HepG2 (cell line): Measurements from ENCODE around the gene TPRA1. TPM values are rescaled to one million over a fixed set of nuclear protein-coding genes. Genes with fewer than 3 reads are reported as not detected.
A peak's percentile ranks its signal among the peaks of the same experiment; 100 is the strongest.

Source experiments
- BRD4 ChIP-seq: sonication (generic); formaldehyde crosslinking; IDR thresholded peaks from 2 replicates; pipeline ENCODE4 v1.4.0; 2020; ENCODE audit warnings: missing genetic modification reagents
- FOSL1 ChIP-seq: sonication (generic); formaldehyde crosslinking; IDR thresholded peaks from 2 replicates; pipeline ENCODE4 v1.9.0; 2021; ENCODE audit warnings: missing genetic modification reagents, borderline replicate concordance
- GABPA ChIP-seq, 2 experiments: IDR thresholded peaks; 2 replicates each; pipeline ENCODE4 v1.6.1; 2011 to 2016; ENCODE audit warnings: low read depth in 2 of 2, low read length in 1 of 2, missing biosample characterization in 1 of 2, missing genetic modification characterization in 1 of 2
- GLI4 ChIP-seq: sonication (generic); formaldehyde crosslinking; IDR thresholded peaks from 2 replicates; pipeline ENCODE4 v1.5.1; 2020; ENCODE audit warnings: missing genetic modification reagents, mild to moderate bottlenecking, moderate library complexity, borderline replicate concordance
- MIER3 ChIP-seq: IDR thresholded peaks from 2 replicates; pipeline ENCODE4 v1.6.1; 2016; ENCODE audit warnings: missing compliant biosample characterization, borderline replicate concordance
- NR0B2 ChIP-seq: sonication (generic); formaldehyde crosslinking; IDR thresholded peaks from 2 replicates; pipeline ENCODE4 v1.4.0; 2020; ENCODE audit warnings: mild to moderate bottlenecking, missing genetic modification reagents
- SNRNP70 ChIP-seq: fragments of 200-400 bp; formaldehyde crosslinking; IDR thresholded peaks from 2 replicates; pipeline ENCODE4 v1.6.1; 2017; ENCODE audit warnings: mild to moderate bottlenecking, low read depth, low read length, moderate library complexity
- U2AF2 ChIP-seq: fragments of 200-400 bp; formaldehyde crosslinking; IDR thresholded peaks from 2 replicates; pipeline ENCODE4 v1.6.1; 2017; ENCODE audit warnings: low read depth, mild to moderate bottlenecking, low read length
- ZBTB34 ChIP-seq: sonication (generic); formaldehyde crosslinking; IDR thresholded peaks from 2 replicates; pipeline ENCODE4 v1.8.0; 2022; ENCODE audit warnings: mild to moderate bottlenecking, missing genetic modification reagents
- ZBTB40 ChIP-seq, 2 experiments: fragments of 450-650 bp in 1 of 2; sonication (generic) in 1 of 2; formaldehyde crosslinking in 1 of 2; IDR thresholded peaks; 2 replicates each; pipeline versions ENCODE4 v1.6.1 to v1.8.0; 2016 to 2022; ENCODE audit warnings: antibody characterized with exemption in 1 of 2, mild to moderate bottlenecking in 1 of 2, missing genetic modification reagents in 1 of 2
- ZNF136 ChIP-seq: sonication (generic); formaldehyde crosslinking; IDR thresholded peaks from 2 replicates; pipeline ENCODE4 v1.8.1; 2022; ENCODE audit warnings: low read depth, mild to moderate bottlenecking, moderate library complexity, missing genetic modification reagents
- ZNF576 ChIP-seq: sonication (generic); formaldehyde crosslinking; IDR thresholded peaks from 2 replicates; pipeline ENCODE4 v1.4.0; 2020; ENCODE audit warnings: mild to moderate bottlenecking, missing genetic modification reagents
- ZNF678 ChIP-seq: sonication (generic); formaldehyde crosslinking; IDR thresholded peaks from 2 replicates; pipeline ENCODE4 v1.4.0; 2020; ENCODE audit warnings: mild to moderate bottlenecking, missing genetic modification reagents
- polyA plus RNA-seq, 8 experiments: library from polyadenylated mRNA; depleted of rRNA in 3 of 8; stranded (reverse) in 7 of 8; unstranded in 1 of 8; fragments of >200 nt; fragmentation: Illumina TruSeq in 4 of 8; extraction: Trizol in 4 of 8; gene quantifications; 2 replicates each; pipeline versions ENCODE4 v1.2.1 to v1.2.3, GENCODE V29; 2011 to 2016; ENCODE audit warnings: low read depth in 4 of 8, missing spikeins in 1 of 8, mixed read lengths in 1 of 8; ENCODE audit not compliant: insufficient read depth in 1 of 8
- total RNA-seq, 5 experiments: library from RNA; depleted of rRNA; stranded (reverse); fragments of >200 nt; fragmentation: Illumina TruSeq; extraction: Trizol; gene quantifications; 2 replicates each; pipeline ENCODE4 v1.2.3, GENCODE V29; 2016; ENCODE audit warnings: low read depth in 1 of 5

The TPRA1 gene
- total and polyA plus RNA-seq, 2 of the 13 experiments (the other 11 are each of a cell fraction or from before 2014, with no cell fraction given) = 25.4 to 25.8 TPM

GRCh38 chr3:127628788-127629466 lies 38.4 kb upstream of the TPRA1 start, which contains the start of gene PODXL2 (continued):
- no peak for TF ChIP-seq ZBTB40 (IDR thresholded peaks at IDR 0.05)
- no peak for TF ChIP-seq ZBTB40 (CRISPR knock-in tag; IDR thresholded peaks at IDR 0.05)
- TF ChIP-seq FOSL1 (CRISPR knock-in tag) = no peak
- no peak for TF ChIP-seq BRD4
- no peak for TF ChIP-seq GABPA (IDR thresholded peaks at IDR 0.05; ENCODE audit: low read depth, low read length)
- TF ChIP-seq GABPA (CRISPR knock-in tag; IDR thresholded peaks at IDR 0.05; ENCODE audit: low read depth) = no peak
- peak; percentile 80; the same call in 1 of the 2 replicates for TF ChIP-seq NR0B2 (CRISPR knock-in tag)
- TF ChIP-seq U2AF2 = no peak
- TF ChIP-seq ZNF136 = no peak
- no peak for TF ChIP-seq ZNF576 (CRISPR knock-in tag)
- peak; percentile 83; the same call in 1 of the 2 replicates for TF ChIP-seq ZNF678 (CRISPR knock-in tag)
- no peak for TF ChIP-seq GLI4
- TF ChIP-seq SNRNP70 = no peak
- TF ChIP-seq MIER3 (CRISPR knock-in tag) = no peak
- TF ChIP-seq ZBTB34 (CRISPR knock-in tag) = peak; percentile 22; the same call in 1 of the 2 replicates
